ENCODE measurements around the gene PCDHGA6.
"Not testable (repeated sequence)": the region's sequence is repeated elsewhere in the genome, so short reads cannot be mapped to it uniquely, and the experiment has no call there.

PCDHGA6 gene

DNA sequence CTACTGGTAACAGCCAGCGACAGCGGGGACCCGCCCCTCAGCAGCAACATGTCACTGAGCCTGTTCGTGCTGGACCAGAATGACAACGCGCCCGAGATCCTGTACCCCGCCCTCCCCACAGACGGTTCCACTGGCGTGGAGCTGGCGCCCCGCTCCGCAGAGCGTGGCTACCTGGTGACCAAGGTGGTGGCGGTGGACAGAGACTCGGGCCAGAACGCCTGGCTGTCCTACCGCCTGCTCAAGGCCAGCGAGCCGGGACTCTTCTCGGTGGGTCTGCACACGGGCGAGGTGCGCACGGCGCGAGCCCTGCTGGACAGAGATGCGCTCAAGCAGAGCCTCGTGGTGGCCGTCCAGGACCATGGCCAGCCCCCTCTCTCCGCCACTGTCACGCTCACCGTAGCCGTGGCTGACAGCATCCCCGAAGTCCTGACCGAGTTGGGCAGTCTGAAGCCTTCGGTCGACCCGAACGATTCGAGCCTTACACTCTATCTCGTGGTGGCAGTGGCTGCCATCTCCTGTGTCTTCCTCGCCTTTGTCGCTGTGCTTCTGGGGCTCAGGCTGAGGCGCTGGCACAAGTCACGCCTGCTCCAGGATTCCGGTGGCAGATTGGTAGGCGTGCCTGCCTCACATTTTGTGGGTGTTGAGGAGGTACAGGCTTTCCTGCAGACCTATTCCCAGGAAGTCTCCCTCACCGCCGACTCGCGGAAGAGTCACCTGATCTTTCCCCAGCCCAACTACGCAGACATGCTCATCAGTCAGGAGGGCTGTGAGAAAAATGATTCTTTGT is 20.9 kb downstream of the PCDHGA6 start:
- not testable (repeated sequence) for DNase-seq

DNA sequence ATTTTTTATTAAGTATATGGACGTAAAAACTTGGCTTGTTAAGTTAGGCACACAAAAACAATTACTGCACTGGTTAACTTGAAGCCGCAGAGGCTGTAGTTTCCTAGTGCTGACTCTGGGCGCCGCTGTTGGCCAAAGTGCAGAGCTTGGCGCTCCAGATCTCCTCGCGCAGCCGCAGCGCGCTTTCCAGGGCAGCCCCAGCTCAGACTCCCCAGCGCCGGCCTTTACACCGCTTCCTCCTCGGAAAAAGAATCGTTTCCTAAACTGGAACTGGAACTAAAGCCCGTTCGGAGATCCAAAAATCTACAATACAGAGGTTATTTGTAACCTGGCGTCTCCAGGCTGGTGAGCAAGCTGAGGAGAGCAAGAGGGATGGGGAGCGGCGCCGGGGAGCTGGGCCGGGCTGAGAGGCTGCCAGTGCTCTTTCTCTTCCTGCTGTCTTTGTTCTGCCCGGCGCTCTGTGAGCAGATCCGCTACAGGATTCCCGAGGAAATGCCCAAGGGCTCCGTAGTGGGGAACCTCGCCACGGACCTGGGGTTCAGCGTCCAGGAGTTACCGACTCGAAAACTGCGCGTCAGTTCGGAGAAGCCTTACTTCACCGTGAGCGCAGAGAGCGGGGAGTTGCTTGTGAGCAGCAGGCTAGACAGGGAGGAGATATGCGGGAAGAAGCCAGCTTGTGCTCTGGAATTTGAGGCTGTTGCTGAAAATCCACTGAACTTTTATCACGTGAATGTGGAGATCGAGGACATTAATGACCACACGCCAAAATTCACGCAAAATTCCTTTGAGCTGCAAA is 24.3 kb downstream of the PCDHGA6 start, which contains the start of gene PCDHGB5:
TSS of gene PCDHGB5 (plus strand) at position 192 of the 796 bp plus-strand sequence. CDS start at position 373, 181 bp downstream.
- DNase-seq = peak; percentile 51

DNA sequence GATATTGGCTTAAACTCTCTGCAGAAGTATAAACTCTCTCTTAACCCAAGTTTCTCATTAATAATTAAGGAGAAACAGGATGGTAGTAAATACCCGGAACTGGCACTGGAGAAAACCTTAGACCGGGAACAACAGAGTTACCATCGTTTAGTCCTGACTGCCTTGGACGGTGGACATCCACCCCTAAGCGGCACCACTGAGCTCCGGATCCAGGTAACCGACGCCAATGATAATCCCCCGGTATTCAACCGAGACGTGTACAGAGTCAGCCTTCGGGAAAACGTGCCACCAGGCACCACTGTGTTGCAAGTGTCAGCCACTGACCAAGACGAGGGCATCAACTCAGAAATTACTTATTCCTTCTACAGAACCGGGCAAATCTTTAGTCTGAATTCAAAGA is 24.9 kb downstream of the PCDHGA6 start:
- DNase-seq = no peak

- DNase-seq = no peak
Measured at GRCh38 chr5:141399555-141400258, 26.0 kb downstream of the PCDHGA6 start.

DNA sequence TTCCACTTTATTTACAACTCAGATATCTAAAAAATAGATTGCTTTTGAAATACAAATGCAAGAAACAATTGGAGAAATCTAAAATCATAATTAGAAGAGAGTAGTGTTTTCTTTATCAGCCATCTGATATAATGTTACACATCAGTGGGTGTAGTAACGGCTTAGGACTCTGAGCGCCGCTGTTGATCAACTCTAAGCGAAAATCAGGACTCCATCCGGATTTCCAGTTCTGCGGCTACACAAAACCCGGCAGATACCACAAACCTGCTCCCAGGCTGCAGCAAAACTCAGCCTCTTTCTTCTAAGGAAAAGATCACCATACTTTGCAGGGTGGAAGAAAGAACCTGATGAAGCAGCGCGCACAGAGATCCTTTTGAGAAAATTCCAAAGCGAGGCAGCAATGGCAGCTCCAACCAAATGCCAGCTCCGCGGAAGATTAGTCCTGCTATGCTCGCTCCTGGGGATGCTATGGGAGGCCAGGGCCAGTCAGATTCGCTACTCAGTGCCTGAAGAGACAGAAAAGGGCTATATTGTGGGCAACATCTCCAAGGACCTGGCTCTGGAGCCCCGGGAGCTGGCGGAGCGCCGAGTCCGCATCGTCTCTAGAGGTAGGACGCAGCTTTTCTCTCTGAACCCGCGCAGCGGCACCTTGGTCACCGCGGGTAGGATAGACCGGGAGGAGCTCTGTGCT is 29.0 kb downstream of the PCDHGA6 start, which contains the start of gene PCDHGA9:
TSS of gene PCDHGA9 (plus strand) at position 226 of the 691 bp plus-strand sequence. CDS start at position 401, 175 bp downstream.
- DNase-seq = peak; percentile 26

GRCh38 chr5:141403387-141403786 is 29.7 kb downstream of the PCDHGA6 start:
- no peak for DNase-seq

DNA sequence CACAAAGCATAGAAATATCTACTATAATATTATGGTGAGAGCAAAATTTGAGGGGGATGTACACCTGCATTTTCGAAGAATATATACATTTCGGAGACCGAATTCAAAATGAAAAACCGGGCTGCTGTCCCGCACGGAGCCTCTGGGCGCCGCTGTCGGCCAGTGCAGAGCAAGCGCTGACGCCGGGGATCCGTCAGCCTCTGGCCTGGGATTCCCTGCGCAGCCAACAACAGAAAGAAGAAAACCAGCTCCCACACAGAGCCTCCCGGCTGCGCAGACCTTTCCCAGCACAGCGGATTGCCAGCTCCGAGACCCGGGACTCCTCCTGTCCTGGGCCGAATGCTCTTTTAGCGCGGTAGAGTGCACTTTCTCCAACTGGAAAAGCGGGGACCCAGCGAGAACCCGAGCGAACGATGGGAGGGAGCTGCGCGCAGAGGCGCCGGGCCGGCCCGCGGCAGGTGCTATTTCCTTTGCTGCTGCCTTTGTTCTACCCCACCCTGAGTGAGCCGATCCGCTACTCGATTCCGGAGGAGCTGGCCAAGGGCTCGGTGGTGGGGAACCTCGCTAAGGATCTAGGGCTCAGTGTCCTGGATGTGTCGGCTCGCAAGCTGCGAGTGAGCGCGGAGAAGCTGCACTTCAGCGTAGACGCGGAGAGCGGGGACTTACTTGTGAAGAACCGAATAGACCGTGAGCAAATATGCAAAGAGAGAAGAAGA is 34.3 kb downstream of the PCDHGA6 start, which contains the start of gene PCDHGB6:
TSS of gene PCDHGB6 (plus strand) at position 232 of the 716 bp plus-strand sequence. CDS start at position 414, 182 bp downstream.
- peak; percentile 57 for DNase-seq

DNA sequence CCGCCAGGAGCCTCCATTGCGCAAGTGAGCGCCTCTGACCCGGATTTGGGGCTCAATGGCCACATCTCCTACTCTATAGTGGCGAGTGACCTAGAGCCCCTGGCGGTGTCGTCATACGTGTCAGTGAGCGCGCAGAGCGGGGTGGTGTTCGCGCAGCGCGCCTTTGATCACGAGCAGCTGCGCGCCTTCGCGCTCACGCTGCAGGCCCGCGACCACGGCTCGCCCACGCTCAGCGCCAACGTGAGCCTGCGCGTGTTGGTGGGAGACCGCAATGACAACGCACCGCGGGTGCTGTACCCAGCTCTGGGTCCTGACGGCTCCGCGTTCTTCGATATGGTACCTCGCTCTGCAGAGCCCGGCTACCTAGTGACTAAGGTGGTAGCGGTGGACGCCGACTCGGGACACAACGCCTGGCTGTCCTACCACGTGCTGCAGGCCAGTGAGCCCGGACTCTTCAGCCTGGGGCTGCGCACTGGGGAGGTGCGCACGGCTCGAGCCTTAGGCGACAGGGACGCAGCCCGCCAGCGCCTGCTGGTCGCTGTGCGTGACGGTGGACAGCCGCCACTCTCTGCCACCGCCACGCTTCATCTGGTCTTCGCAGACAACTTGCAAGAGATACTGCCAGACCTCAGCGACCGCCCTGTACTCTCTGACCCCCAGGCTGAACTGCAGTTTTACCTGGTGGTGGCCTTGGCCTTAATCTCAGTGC is 36.1 kb downstream of the PCDHGA6 start:
- DNase-seq = no peak

- no peak for DNase-seq
Measured at GRCh38 chr5:141411575-141411974, 37.9 kb downstream of the PCDHGA6 start.

GRCh38 chr5:141412854-141413539 is 39.3 kb downstream of the PCDHGA6 start, which contains the start of gene PCDHGA10:
Gene PCDHGA10 (plus strand): TSS chr5:141412987. CDS start chr5:141413176, 189 bp downstream.
- DNase-seq = peak; percentile 69

GRCh38 chr5:141413540-141414069 is 39.9 kb downstream of the PCDHGA6 start:
- no peak for DNase-seq

DNA sequence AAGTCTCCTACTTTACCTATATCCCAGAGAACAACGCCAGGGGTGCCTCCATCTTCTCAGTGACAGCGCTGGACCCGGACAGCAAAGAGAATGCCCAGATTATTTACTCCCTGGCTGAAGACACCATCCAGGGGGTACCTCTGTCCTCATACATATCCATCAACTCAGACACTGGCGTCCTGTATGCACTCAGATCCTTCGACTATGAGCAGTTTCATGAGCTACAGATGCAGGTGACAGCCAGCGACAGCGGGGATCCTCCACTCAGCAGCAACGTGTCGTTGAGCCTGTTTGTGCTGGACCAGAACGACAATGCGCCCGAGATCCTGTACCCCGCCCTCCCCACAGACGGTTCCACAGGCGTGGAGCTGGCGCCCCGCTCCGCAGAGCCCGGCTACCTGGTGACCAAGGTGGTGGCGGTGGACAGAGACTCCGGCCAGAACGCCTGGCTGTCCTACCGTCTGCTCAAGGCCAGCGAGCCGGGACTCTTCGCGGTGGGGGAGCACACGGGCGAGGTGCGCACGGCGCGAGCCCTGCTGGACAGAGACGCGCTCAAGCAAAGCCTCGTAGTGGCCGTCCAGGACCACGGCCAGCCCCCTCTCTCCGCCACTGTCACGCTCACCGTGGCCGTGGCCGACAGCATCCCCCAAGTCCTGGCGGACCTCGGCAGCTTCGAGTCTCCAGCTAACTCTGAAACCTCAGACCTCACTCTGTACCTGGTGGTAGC is 41.0 kb downstream of the PCDHGA6 start:
- not testable (repeated sequence) for DNase-seq

- not testable (repeated sequence) for DNase-seq
Measured at GRCh38 chr5:141415275-141415618, 41.6 kb downstream of the PCDHGA6 start.

GRCh38 chr5:141417494-141418172 is 43.9 kb downstream of the PCDHGA6 start, which contains the start of gene PCDHGB7:
Gene PCDHGB7 (plus strand): TSS chr5:141417677. CDS start chr5:141417860, 183 bp downstream.
- DNase-seq = peak; percentile 88

GRCh38 chr5:141419074-141419880 is 45.6 kb downstream of the PCDHGA6 start:
- no peak for DNase-seq

- peak; percentile 82 for DNase-seq
Measured at GRCh38 chr5:141420855-141421488, 47.3 kb downstream of the PCDHGA6 start, which contains the start of gene PCDHGA11. Gene PCDHGA11 (plus strand): TSS chr5:141421051. CDS start chr5:141421228, 177 bp downstream.

DNA sequence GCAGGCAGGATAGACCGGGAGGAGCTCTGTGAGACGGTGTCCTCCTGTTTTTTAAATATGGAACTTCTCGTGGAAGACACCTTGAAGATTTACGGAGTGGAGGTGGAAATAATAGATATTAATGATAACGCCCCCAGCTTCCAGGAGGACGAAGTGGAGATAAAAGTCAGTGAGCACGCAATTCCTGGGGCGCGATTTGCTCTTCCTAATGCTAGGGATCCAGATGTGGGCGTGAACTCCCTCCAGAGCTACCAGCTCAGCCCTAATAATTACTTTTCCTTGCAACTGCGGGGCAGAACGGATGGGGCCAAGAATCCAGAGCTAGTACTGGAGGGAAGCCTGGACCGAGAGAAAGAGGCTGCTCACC is 47.8 kb downstream of the PCDHGA6 start:
- DNase-seq = no peak
